IPS-20b (cell line): ENCODE measurements around the gene CKS1B.

Experiments
- H3K27ac ChIP-seq: one replicate; pipeline ENCODE4 v1.5.1; 2013; ENCODE audit warnings: low read length
- H3K27me3 ChIP-seq: 2 replicates; pipeline ENCODE4 v1.6.1; 2013; ENCODE audit warnings: mild to moderate bottlenecking, low read length, inconsistent platforms; ENCODE audit not compliant: insufficient read depth
- H3K36me3 ChIP-seq: 2 replicates; pipeline ENCODE4 v1.6.1; 2013; ENCODE audit warnings: low read depth, mild to moderate bottlenecking, inconsistent platforms, low read length, moderate library complexity; ENCODE audit not compliant: insufficient read depth
- H3K4me1 ChIP-seq: 2 replicates; pipeline ENCODE4 v1.6.1; 2013; ENCODE audit warnings: mild to moderate bottlenecking, control low read depth, inconsistent platforms, low read length, moderate library complexity; ENCODE audit not compliant: insufficient read depth
- H3K4me3 ChIP-seq: 2 replicates; pipeline ENCODE4 v1.5.1; 2013; ENCODE audit warnings: mild to moderate bottlenecking, low read length, inconsistent platforms
- H3K9ac ChIP-seq: 2 replicates; pipeline ENCODE4 v1.6.1; 2013; ENCODE audit warnings: low read depth, mild to moderate bottlenecking, inconsistent platforms, low read length, moderate library complexity
- H3K9me3 ChIP-seq: 2 replicates; pipeline ENCODE4 v1.6.1; 2013; ENCODE audit warnings: mild to moderate bottlenecking, low read depth, low read length, inconsistent platforms; ENCODE audit not compliant: insufficient read depth

CKS1B gene

GRCh38 chr1:155026588-155026987, 52.1 kb downstream of the CKS1B start:
- Histone ChIP-seq H3K27ac (no peak overlapping the region), H3K4me1 (no peaks in the 10 kb centered on the region), H3K9me3 (no peaks in the 10 kb centered on the region), H3K27me3 (no peaks in the 10 kb centered on the region), H3K4me3 (no peak overlapping the region), H3K9ac (no peak overlapping the region), H3K36me3 (no peaks in the 10 kb centered on the region)
